ENCODE measurements around the gene SLC16A8.

Gene SLC16A8

GRCh38 chr22:38129021-38129420 is 45.0 kb upstream of the SLC16A8 start:
- TF ChIP-seq, protein P1, sequence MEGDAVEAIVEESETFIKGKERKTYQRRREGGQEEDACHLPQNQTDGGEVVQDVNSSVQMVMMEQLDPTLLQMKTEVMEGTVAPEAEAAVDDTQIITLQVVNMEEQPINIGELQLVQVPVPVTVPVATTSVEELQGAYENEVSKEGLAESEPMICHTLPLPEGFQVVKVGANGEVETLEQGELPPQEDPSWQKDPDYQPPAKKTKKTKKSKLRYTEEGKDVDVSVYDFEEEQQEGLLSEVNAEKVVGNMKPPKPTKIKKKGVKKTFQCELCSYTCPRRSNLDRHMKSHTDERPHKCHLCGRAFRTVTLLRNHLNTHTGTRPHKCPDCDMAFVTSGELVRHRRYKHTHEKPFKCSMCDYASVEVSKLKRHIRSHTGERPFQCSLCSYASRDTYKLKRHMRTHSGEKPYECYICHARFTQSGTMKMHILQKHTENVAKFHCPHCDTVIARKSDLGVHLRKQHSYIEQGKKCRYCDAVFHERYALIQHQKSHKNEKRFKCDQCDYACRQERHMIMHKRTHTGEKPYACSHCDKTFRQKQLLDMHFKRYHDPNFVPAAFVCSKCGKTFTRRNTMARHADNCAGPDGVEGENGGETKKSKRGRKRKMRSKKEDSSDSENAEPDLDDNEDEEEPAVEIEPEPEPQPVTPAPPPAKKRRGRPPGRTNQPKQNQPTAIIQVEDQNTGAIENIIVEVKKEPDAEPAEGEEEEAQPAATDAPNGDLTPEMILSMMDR (IDR thresholded peaks at IDR 0.05; ENCODE audit: borderline replicate concordance, control extremely low read depth, extremely low read depth, insufficient read depth, missing control alignments): no peak

DNA sequence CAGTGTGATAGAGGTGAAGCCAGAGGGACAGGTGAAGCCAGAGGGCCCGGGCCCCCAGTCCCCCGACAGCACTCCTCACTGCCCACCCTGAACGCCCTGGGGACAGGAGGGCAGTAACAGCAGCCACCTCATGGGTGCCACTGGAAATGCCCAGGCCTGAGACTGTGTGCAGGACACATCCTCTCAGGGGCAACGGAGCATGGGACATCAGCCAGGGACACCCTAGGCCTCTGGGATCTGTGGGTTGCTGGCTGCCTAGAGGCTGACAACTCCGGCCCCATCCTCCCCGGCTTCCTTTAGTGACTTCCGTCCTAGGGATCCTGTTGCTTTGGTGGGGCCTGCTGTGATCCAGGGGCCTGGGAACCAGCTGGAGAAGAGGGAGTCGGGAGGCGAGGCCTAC is 43.9 kb upstream of the SLC16A8 start:
- DNase-seq (ENCODE audit: low spot score): no peak
- in situ Hi-C loops (cut with MboI; ENCODE audit: low sequenced_read_pairs, unreplicated experiment): no loop called here
- TF ChIP-seq, protein P1 (IDR thresholded peaks at IDR 0.05; ENCODE audit: borderline replicate concordance, control extremely low read depth, extremely low read depth, insufficient read depth, missing control alignments): no peak

More at GRCh38 chr22:38129021-38129420, 45.0 kb upstream of the SLC16A8 start:
- in situ Hi-C loops (cut with MboI; ENCODE audit: low sequenced_read_pairs, unreplicated experiment): no loop called here
- no peak for DNase-seq (ENCODE audit: low spot score)

DNA sequence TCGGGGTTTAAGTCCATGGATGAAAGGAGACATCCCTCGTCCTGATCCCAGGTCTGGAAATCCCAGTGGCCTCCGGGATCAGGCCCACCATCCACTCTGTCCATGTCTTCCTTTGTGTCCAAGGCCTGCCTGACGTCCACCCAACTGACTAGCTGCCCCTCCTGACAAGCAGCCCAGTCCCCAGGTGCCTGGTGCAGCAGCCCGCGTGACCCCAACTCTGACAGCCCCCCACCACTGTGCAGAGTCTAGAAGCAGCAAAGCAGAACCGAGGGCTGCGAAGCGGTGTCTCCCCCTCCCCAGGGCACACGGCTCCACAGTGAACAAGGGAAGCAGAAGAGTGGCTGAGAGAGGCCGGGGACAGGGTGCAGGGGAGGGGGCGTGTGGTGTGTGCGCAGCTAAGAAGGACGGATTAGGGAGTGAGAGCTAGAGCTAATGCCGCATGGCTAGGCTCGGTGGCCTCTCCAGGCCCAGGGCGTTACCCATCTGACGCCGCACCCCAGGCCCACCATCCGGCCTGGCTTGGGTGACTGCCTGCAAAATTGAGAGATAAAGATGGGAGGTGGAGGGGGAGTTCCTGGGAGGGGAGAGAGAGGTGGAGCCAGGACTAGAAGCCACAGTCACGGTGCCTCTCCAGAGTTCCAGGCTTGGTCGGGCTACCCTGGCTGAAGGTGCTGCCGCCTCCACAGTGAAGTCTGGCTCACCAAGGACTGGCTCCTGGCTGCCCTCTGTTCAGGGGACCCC is 43.1 kb upstream of the SLC16A8 start:
- TF ChIP-seq, protein P1 (IDR thresholded peaks at IDR 0.05; ENCODE audit: borderline replicate concordance, control extremely low read depth, extremely low read depth, insufficient read depth, missing control alignments): no peak
- no peak for DNase-seq (ENCODE audit: low spot score)
- in situ Hi-C loops (cut with MboI; ENCODE audit: low sequenced_read_pairs, unreplicated experiment): no loop called here

DNA sequence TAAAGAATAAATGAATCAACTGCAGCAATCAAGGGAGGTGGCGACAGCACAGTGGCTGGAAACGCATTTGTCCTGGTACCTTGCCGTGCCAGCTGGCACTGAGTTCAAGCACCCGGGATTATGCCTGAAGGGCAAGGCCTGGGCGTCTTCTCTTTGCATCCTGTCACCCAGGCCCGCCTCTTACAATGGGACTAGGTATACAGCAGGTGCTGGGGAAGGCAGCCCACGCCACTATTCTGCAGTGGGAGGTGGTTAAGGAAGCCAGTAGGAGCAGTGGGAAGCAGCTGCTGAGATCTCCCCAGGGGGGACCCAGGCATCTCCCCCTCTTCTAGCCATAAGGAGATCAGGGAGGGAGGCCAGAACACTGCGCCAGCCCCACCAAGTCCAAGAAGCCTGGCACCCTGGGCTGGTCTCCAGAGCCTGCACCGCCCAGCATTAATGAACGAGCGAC is 41.8 kb upstream of the SLC16A8 start:
- in situ Hi-C loops (cut with MboI; ENCODE audit: low sequenced_read_pairs, unreplicated experiment): no loop called here
- no peak for DNase-seq (ENCODE audit: low spot score)
- TF ChIP-seq, protein P1 (IDR thresholded peaks at IDR 0.05; ENCODE audit: borderline replicate concordance, control extremely low read depth, extremely low read depth, insufficient read depth, missing control alignments): no peak

- TF ChIP-seq, protein P1 (IDR thresholded peaks at IDR 0.05; ENCODE audit: borderline replicate concordance, control extremely low read depth, extremely low read depth, insufficient read depth, missing control alignments): no peak
- in situ Hi-C loops (cut with MboI; ENCODE audit: low sequenced_read_pairs, unreplicated experiment): no loop called here
- no peak for DNase-seq (ENCODE audit: low spot score)
Measured at GRCh38 chr22:38125038-38125610, 41.1 kb upstream of the SLC16A8 start.

- in situ Hi-C loops (cut with MboI; ENCODE audit: low sequenced_read_pairs, unreplicated experiment): no loop called here
- DNase-seq (ENCODE audit: low spot score): no peak
- TF ChIP-seq, protein P1 (IDR thresholded peaks at IDR 0.05; ENCODE audit: borderline replicate concordance, control extremely low read depth, extremely low read depth, insufficient read depth, missing control alignments): no peak
Measured at GRCh38 chr22:38124236-38124974, 40.4 kb upstream of the SLC16A8 start.
